Measurements from ENCODE around the gene DDX50.

DDX50 gene

GRCh38 chr10:68871731-68872342 is 29.3 kb upstream of the DDX50 start:
- no peaks in the 10 kb centered on the region for H4K20me1 ChIP-seq (ENCODE audit: control insufficient read depth, insufficient read depth, low read depth, low read length)
- H3K4me2 ChIP-seq (ENCODE audit: low read length), result no peak overlapping the region
- H3K27ac ChIP-seq (ENCODE audit: low read depth, low read length), result no peak overlapping the region
- H3K79me2 ChIP-seq (ENCODE audit: control insufficient read depth, low read length), result no peaks in the 10 kb centered on the region
- H3K36me3 ChIP-seq (ENCODE audit: control insufficient read depth, low read length), result no peaks in the 10 kb centered on the region
- no peaks in the 10 kb centered on the region for H3F3A ChIP-seq (ENCODE audit: control insufficient read depth, insufficient read depth)
- H3K4me1 ChIP-seq (ENCODE audit: control insufficient read depth, low read length), result no peaks in the 10 kb centered on the region
- H3K9me3 ChIP-seq (ENCODE audit: control insufficient read depth, insufficient read depth, low read length), result no peaks in the 10 kb centered on the region
- H3K4me3 ChIP-seq (ENCODE audit: low read length), result no peak overlapping the region
- TF ChIP-seq CTCF (IDR thresholded peaks at IDR 0.05; ENCODE audit: low read depth, low read length, poor library complexity, severe bottlenecking), result no peak
- no peak for TF ChIP-seq EZH2phosphoT487 (IDR thresholded peaks at IDR 0.05; ENCODE audit: borderline replicate concordance, low read length)
- H3K9me2 ChIP-seq (replicated peaks; ENCODE audit: control insufficient read depth, low read length), result no peaks in the 10 kb centered on the region
- peaks cover 17% of the 10 kb centered on the region; the same call in 1 of the 2 replicates for H3K27me3 ChIP-seq (ENCODE audit: control insufficient read depth, low read length)

- no peak for TF ChIP-seq EZH2phosphoT487 (IDR thresholded peaks at IDR 0.05; ENCODE audit: borderline replicate concordance, low read length)
- no peak overlapping the region for H3K27ac ChIP-seq (ENCODE audit: low read depth, low read length)
- H3K4me2 ChIP-seq (ENCODE audit: low read length), result no peak overlapping the region
These were observed 24.6 kb upstream of the DDX50 start for GRCh38 chr10:68876246-68877138.

GRCh38 chr10:68877482-68878110 is 23.5 kb upstream of the DDX50 start:
- H3K4me1 ChIP-seq (ENCODE audit: control insufficient read depth, low read length), result no peaks in the 10 kb centered on the region
- H3K27me3 ChIP-seq (ENCODE audit: control insufficient read depth, low read length), result peaks cover 4% of the 10 kb centered on the region; the same call in 1 of the 2 replicates
- no peak overlapping the region for H3K27ac ChIP-seq (ENCODE audit: low read depth, low read length)
- H3K4me2 ChIP-seq (ENCODE audit: low read length), result no peak overlapping the region
- no peaks in the 10 kb centered on the region for H3K9me2 ChIP-seq (replicated peaks; ENCODE audit: control insufficient read depth, low read length)
- H3K9me3 ChIP-seq (ENCODE audit: control insufficient read depth, insufficient read depth, low read length), result no peaks in the 10 kb centered on the region
- no peaks in the 10 kb centered on the region for H3F3A ChIP-seq (ENCODE audit: control insufficient read depth, insufficient read depth)
- TF ChIP-seq EZH2phosphoT487 (IDR thresholded peaks at IDR 0.05; ENCODE audit: borderline replicate concordance, low read length), result no peak
- TF ChIP-seq CTCF (IDR thresholded peaks at IDR 0.05; ENCODE audit: low read depth, low read length, poor library complexity, severe bottlenecking), result no peak
- H4K20me1 ChIP-seq (ENCODE audit: control insufficient read depth, insufficient read depth, low read depth, low read length), result no peaks in the 10 kb centered on the region
- no peak overlapping the region for H3K4me3 ChIP-seq (ENCODE audit: low read length)
- no peaks in the 10 kb centered on the region for H3K79me2 ChIP-seq (ENCODE audit: control insufficient read depth, low read length)
- H3K36me3 ChIP-seq (ENCODE audit: control insufficient read depth, low read length), result no peaks in the 10 kb centered on the region

More at GRCh38 chr10:68876246-68877138, 24.6 kb upstream of the DDX50 start:
- no peaks in the 10 kb centered on the region for H3K4me1 ChIP-seq (ENCODE audit: control insufficient read depth, low read length)
- H3K9me3 ChIP-seq (ENCODE audit: control insufficient read depth, insufficient read depth, low read length), result no peaks in the 10 kb centered on the region
- H3K36me3 ChIP-seq (ENCODE audit: control insufficient read depth, low read length), result no peaks in the 10 kb centered on the region
- H3K79me2 ChIP-seq (ENCODE audit: control insufficient read depth, low read length), result no peaks in the 10 kb centered on the region
- no peak overlapping the region for H3K4me3 ChIP-seq (ENCODE audit: low read length)
- H4K20me1 ChIP-seq (ENCODE audit: control insufficient read depth, insufficient read depth, low read depth, low read length), result no peaks in the 10 kb centered on the region
- no peaks in the 10 kb centered on the region for H3K9me2 ChIP-seq (replicated peaks; ENCODE audit: control insufficient read depth, low read length)
- H3K27me3 ChIP-seq (ENCODE audit: control insufficient read depth, low read length), result peaks cover 7% of the 10 kb centered on the region; the same call in 1 of the 2 replicates
- H3F3A ChIP-seq (ENCODE audit: control insufficient read depth, insufficient read depth), result no peaks in the 10 kb centered on the region
